HPDE6-E6E7 (cell line): Measurements from ENCODE around the gene FAF1.

Experiments used
- DNase-seq: peaks from one replicate; pipeline ENCODE4 v3.0.0; 2011; ENCODE audit warnings: missing footprints; ENCODE audit errors: extremely low spot score

Gene FAF1

DNA sequence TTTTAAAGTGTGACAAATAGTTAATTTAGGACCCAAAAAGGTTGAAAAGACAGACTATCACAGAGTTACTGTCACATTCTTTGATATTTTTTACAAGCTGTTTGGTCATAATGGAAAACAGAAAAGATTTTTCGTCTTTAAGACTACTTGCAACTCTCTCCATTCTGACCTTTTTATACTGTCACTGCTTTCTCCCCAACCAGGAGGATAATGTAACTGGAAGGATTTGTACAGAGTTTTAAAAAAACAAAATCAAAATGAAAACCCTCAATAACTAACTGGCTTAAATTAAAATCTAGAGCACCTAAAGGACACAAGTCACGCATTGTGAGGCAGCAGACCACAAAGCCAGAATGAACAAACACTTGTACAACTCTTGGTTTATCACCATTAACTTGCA lies 257.7 kb downstream of the FAF1 start:
- DNase-seq, result no peak

DNA sequence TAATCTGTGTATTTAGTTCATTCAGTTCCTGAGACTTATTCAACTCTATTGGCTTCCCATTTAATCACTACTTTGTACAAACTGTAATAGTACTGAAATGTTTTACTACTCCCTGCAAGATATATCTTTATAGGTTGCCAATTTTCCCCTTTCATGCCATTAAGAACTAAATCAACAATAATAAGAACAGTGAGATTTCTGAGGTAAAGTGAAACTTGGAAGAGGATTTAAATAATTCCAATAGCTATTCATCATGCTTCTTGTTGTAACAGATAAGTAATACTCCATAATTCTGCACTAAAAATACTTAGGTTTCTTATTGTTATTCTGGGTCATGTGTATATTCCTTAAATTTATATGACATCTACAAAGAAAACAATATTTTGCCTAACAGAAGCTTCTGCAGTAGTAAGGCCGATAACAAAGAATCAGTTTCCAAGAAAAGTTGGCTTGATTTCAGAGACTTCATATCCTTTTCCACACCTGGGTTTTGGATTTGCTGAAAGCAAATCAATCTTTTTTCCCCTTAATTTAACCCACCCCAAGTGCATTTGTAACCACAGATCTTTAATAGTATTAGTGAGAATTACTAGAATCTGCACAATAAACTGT lies 258.3 kb downstream of the FAF1 start:
- no peak for DNase-seq

DNA sequence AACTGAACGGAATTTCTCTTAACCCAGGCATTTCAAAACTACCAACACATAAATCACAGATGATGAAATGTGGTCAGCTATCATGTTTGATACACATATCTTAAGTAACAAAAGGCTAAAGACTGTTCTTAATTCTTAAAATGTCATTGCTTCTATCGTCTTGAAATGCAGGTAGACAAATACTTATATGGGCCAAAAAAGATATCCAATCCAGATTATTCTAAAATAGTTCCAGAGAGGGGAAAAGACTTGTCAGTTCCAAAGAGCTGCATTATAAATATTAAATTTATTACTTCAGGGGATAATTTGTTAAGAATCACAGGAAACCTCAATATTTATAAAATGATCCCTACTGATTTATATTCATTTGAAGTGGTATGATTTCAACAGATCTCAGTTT lies 259.4 kb downstream of the FAF1 start:
- DNase-seq, result no peak

- no peak for DNase-seq
Measured at GRCh38 chr1:50700214-50700613, 259.9 kb downstream of the FAF1 start.

DNA sequence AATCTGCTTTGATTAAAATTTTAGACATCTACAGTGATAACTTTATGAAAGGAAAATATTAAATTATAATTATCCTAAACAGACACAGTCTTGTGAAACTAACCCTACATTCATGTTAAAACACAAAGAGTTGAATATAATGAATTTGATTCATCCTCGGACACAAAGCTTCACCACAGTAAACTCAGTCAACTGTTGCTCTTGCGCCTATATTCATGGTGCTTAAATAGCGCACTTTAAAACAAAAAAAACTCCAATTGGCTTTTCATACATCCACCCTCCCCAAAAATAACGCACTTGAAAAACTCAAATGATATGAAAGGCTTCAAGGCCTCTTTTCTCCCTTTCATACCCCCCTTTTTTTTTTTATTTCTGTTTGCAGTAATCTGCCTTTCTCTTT lies 260.3 kb downstream of the FAF1 start:
- no peak for DNase-seq

DNA sequence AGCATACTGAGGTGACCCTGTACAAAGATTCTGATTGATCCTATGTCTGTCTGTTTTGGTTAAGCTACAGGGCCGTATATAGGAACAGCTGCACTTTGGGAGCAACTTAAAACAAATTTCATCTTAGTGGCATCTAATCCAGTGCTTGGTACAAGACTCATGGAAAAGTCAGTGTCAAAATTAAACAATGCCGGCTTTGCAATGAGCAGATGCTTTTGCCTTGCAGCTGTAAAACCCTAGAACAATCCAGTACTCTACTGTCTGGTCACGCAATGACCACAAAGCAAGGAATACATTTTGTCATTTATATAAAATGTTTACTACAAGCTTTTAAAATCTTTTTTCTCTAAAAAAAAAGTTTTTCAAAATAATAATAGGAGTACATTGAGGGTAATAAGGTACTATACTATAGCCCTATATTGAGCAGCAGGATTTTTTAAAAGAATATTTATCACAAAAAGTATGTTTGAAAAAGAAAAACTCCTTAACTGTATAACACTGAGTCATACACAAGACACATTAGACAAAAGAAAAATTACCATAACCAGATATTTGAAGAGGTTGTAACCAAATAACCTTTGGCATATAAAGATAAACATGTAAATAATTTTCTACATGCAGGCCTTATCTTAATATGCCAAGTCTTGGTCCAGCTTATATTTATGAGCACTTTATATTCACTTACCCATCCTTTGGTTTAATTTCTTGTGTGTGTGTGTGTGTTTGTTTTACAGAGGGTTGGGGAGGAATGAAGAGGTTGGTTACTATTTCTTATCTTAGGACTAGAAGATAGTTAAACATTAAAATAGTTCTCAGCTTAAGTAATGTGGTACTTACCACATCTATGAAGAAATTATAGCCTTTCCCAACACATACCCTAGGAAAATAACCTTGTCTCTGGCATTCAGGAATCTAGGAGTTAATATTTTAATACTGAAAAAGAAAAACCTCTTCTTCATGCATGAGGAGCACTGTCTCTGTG lies 262.3 kb downstream of the FAF1 start:
- DNase-seq, result no peak

DNA sequence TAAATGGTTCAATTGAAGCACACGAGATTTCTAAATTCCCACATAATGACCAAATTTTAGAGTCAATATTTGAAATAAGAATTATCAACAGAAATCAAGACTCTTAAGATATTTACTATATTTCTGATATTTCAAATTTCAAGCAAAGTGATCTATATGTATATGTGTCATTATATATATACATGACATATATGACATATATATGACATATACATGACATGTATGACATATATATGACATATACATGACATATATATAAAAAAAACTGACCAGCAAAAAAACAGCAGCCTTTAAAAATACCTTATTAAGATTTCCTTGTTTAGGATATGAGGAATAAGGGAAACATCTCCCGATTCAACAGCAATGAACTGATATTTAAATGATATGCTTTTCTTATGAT lies 266.2 kb downstream of the FAF1 start:
- no peak for DNase-seq

DNA sequence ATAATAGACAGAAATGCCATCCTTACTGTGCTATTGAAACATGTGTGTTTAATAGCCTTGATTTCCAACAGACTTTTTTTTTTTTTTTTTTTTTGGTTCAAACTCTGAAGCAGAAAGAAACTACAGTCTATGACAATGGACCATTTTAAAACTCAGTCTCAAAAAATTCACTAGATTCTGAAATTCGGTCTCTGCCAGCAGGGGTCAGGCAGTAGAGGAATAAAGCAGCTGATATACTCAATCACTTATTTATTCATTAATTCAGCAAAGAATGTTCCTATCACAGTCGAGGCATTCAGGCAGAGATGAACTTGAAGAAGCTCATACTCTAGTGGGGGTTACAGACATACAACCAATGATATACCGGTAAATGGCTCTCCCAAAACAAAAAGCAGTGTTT lies 275.9 kb downstream of the FAF1 start:
- no peak for DNase-seq

DNA sequence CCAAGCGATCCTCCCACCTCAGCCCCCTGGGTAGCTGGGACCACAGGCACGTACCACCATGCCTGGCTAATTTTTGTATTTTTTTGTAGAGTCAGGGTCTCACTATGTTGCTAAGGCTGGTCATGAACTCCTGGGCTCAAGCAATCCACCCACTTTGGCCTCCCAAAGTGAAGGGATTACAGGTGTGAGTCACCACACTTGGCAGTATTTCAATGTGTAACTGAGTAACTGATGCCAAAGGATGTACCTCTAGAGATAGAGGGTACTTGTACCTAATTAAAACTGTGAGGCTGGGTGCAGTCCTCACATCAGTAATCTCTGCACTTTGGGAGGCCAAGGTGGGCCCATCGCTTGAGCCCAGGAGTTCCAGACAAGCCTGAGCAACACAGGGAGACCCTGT lies 278.1 kb downstream of the FAF1 start:
- DNase-seq, result no peak

DNA sequence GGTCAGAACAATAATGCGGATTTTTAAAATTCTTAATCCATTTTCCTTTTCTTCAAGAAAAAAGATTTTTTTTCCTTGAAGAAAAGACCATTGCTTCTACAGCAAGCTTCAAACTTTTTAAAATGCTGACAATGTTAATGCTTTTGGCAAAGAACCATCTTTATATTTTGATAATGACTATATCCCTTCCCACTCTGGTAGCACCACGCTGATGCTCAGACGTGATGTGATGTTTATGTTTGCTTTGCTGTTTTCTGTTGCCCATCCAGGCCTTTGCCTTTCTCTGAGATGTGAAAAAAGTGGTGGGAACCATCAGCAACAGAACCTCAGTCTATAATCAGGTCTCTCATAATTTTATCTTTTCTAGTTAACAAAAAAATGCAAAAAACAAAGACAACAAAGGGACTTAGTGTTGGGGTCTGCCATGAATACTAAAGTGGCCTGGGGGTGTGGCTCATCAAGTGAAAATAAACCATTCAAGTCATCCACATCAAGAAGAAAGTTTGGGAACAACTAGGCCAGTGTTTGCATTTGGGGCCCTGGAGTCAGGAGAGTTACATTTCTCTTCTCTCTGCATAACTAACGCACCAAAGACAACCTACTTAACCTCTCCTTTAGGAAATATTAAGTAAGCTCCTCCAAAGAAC lies 292.2 kb downstream of the FAF1 start:
- no peak for DNase-seq

- no peak for DNase-seq
Measured at GRCh38 chr1:50667272-50667671, 292.8 kb downstream of the FAF1 start.

GRCh38 chr1:50666849-50667248 lies 293.2 kb downstream of the FAF1 start:
- no peak for DNase-seq

DNA sequence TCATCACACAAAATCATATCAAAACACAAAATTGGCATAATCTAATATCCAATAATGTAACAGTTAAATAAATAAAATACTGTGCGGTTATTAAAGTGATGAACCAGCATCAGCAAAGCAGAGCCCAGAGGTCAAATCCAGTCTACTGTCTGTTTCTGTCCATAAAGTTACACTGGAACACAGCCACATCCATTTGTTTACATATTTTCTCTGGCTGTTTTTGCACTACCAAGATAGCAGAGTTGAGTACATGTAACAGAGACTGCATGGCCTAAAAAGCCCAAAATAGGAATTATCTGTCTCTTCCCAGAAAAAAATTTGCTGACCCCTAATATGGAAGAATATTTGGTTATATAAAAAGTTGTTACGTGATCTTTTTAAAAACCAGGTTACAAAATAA lies 294.7 kb downstream of the FAF1 start:
- DNase-seq, result no peak

DNA sequence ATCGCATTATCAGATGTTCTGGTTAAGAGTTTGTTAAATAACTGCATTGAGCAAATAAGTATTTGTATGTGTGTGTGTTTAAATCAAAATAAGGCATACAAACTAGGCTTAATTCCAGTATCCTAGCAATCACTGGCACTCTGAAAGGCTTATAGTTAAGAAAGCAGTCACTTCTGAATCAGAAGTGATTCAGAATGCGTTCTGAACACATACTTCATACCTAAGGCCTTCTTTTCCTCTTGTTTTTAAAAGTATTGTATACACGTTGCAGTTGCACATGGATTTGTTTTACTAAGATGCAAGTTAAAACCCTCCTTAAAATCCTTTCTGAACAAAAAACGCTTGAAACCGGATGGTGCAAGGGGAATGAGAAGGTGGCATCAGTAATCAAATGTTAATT lies 298.4 kb downstream of the FAF1 start:
- DNase-seq, result no peak

DNA sequence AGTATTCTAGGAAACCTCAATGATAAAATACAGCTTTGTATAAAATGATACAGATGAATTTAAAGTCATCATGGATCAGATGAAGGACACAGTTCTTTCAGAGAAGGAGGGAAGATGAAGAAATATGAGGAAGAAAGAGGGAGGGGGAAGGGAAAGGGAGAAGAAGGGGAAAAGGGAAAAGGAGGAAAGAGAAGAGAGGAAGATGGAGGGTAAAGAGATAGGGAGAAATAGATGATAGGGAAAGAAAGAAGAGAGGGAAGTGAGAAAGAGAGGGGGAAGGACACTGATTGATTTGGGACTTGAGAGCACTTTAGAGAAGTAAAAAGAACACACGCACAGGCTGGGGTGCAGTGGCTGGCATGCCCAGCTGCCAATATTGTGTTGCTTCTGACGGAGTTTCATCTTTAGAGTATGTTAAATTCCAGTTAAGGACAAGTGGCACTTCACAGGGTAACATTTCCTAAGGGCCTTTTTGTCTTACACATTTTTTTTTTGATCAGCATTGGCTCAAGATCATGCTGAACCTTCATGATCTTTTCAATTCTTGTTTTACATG lies 300.9 kb downstream of the FAF1 start:
- no peak for DNase-seq

DNA sequence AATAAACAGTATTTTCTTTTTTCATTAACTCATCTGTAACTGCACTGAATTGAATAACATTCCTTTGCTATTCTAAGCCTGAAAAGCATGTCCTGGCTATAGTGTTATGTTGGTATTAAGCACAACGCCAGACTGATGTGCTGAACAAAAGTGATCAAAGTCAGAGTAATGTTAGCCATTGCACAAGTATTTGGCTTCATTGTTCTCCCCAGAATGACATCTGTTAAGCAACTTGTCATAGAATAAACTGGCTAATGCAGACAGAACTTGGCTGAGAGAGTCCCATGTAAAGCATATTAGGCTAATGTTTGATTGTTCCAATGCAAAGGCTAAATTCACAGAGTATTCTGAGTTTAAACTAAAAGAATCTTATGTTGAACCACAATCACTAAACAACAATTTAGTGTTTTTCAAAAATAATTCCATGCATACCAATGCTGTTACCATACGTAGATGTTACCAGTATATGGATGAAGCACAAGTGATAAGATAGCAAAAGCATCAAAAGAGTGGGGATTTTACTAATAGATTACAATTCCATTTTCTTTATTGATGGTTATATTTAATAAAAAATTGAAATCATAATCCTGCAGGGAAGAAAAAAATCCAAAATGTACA lies 301.5 kb downstream of the FAF1 start:
- DNase-seq, result no peak

- DNase-seq, result no peak
Measured at GRCh38 chr1:50656931-50657330, 303.1 kb downstream of the FAF1 start.

DNA sequence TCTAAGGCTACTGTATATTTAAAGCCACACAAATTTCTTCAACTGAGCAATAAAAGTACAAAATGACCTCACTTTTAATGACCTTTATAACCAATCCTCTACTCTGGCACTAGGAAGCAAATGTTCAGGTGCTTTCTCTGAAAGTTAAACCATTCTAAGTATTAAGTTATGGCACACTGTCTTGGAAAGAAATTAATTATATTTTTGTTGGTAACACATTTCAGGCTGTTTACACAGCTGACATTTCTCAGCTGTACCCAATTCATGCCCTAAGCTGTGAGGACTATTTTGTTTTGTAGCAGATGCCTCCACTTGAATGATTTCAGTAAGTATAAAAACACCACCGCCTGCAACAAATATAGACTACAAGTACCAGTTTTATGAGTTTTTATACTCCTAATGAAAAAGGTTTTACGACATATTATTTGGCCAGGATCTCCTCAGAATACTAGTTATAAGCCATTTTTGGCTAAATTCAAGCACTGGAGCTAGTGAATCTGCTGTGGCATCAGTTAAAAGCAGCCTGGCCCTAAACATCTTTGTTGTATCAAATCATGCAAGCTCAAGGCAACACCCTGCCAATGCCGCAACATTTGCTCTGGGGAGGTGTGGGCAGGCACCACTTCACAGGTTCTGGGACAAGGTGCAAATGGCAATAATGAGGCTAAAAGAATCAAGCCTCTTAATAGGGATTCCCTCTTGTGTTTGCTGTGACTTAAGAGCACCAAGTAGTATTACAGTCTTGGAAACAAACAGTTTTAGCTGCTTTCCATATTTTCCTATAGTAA lies 308.4 kb downstream of the FAF1 start:
- DNase-seq, result no peak

DNA sequence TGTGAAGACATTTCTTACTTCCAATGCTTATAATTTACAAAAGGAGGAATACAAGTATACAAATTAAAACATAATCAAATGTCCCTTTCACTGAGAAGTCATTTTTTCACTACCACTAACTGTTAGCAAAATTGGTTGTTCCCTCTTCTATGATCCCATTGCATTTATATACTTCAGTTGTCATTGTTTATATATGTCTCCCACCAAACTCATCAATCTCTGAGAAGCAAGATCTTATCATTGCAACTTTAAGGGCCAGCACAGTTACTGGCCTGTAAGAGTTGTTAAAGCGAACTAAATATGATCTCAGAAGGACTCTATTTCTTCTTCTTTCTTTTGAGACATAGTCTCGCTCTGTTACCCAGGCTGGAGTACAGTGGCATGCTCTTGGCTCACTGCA lies 313.5 kb downstream of the FAF1 start:
- DNase-seq, result no peak

DNA sequence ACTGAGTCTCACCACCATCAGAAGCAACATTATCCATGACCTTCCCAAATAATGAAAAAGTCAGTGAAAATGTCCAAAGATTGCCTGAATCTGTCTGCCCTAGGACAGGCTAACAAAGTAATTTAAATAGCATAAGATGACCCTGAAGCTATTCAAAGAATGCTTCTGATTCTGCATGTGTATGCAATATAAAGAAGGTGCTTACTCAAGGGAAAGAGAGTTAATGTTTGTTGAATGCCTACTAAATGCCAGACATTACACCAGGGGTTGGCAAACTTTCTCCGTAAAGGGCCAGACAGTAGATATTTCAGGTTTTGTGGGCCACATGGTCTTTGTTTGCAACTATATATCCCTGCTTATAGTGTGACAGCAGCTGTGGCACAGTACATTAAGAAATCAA lies 314.9 kb downstream of the FAF1 start:
- no peak for DNase-seq

DNA sequence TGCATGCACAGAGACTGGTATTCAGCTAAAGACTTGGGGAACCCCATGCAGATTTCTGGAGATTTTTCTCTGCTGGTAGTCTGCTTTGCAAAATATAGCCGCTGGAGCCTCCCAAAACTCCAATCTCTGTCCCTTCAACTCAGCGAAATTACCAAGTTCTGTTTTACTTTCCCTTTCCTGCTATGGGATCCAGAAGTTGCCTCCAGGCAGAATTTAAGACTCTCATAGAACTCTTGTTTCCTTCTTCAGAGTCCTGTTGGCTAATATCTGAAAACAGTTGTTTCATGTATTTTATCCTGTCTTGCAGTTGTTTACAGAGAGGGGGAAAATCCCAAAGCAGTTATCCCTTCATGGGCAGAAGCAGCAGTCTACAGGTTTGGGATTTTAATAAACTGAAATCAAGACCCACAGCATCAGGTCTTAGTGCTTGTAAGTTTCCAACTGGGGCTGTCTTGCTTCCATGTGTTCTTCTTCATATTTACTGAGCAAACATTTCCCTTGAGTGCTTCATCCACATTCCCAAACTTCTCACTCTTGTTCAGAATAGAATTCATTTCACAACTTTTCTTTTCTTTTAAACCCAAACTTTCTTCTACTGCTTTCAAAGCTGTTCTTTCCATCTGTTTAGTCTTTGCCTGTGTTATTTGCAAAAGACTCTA lies 315.5 kb downstream of the FAF1 start:
- DNase-seq, result peak; percentile 19
